NB4 (cell line): ENCODE data around the gene SLC22A2.

Source experiments
- POLR2A ChIP-seq: IDR thresholded peaks from 2 replicates; pipeline ENCODE4 v1.6.1; 2011; ENCODE audit warnings: mild to moderate bottlenecking; ENCODE audit not compliant: insufficient read length; ENCODE audit errors: extremely low read depth
- TF ChIP-seq, protein P1 (sequence below): IDR thresholded peaks from one replicate; pipeline ENCODE4 v1.5.1; 2012; ENCODE audit warnings: low read depth, low read length

DNA sequence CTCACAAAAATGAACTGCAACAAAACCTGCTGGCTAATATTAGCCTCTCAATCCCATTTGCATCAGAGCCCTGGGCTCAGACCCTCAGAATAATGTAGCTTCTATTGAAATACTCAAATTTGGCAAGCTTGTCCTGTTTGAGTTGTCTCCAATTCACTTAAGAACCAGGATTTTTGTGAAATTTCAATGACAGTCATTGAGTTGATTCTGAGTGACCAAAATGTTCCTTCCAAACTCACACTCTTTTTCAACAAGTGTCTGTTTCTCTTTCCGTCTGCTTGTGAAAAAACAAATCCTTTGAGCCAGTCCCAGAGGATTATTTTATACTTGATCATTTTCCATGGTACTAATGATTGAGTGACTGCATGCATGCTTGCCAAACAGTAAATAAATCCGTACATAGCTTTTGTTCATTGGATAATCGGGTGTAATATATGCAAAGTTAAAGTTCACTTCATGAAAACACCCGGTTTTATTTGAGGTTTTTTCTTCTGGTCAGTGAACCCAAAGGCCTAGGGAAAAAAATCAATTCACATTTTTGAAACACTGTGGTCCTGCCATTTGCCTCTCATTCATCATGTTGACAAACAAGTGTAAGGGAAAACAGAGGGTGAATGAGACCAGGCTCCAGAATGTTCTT is 16.4 kb upstream of the SLC22A2 start:
- TF ChIP-seq, protein P1, sequence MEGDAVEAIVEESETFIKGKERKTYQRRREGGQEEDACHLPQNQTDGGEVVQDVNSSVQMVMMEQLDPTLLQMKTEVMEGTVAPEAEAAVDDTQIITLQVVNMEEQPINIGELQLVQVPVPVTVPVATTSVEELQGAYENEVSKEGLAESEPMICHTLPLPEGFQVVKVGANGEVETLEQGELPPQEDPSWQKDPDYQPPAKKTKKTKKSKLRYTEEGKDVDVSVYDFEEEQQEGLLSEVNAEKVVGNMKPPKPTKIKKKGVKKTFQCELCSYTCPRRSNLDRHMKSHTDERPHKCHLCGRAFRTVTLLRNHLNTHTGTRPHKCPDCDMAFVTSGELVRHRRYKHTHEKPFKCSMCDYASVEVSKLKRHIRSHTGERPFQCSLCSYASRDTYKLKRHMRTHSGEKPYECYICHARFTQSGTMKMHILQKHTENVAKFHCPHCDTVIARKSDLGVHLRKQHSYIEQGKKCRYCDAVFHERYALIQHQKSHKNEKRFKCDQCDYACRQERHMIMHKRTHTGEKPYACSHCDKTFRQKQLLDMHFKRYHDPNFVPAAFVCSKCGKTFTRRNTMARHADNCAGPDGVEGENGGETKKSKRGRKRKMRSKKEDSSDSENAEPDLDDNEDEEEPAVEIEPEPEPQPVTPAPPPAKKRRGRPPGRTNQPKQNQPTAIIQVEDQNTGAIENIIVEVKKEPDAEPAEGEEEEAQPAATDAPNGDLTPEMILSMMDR, result no peak
- TF ChIP-seq POLR2A, result no peak
